Keratinocyte (primary cell): ENCODE results near the gene RFPL2. TPM values are rescaled to one million over a fixed set of nuclear protein-coding genes. Genes with fewer than 3 reads are reported as not detected.
"Not testable (repeated sequence)": the region's sequence is repeated elsewhere in the genome, so short reads cannot be mapped to it uniquely, and the experiment has no call there.

ENCODE experiments used
- DNase-seq: peaks from one replicate; pipeline ENCODE4 v3.0.0-alpha.2; 2011; ENCODE audit warnings: low read depth, missing footprints, low spot score
- FAIRE-seq: peaks from 2 replicates; lab custom pipeline; 2011; peaks lifted over from hg19 to GRCh38; lab: Jason Lieb, UNC
- H2AFZ ChIP-seq: 2 replicates; pipeline ENCODE4 v1.6.0; 2012; ENCODE audit warnings: low read length, control low read depth, inconsistent platforms; ENCODE audit not compliant: control insufficient read depth
- H3K27ac ChIP-seq: 2 replicates; pipeline ENCODE4 v1.5.1; 2011; ENCODE audit warnings: low read length; ENCODE audit not compliant: control insufficient read depth, insufficient read depth
- H3K27me3 ChIP-seq: 3 replicates; pipeline ENCODE4 v1.6.0; 2011; ENCODE audit warnings: low read length; ENCODE audit not compliant: control insufficient read depth, insufficient read depth; ENCODE audit errors: extremely low read depth
- H3K36me3 ChIP-seq, 2 experiments: 2 replicates in 1 of 2; 3 replicates in 1 of 2; pipeline ENCODE4 v1.5.1; 2011; ENCODE audit warnings: low read length in 2 of 2, mild to moderate bottlenecking in 1 of 2; ENCODE audit not compliant: control insufficient read depth in 2 of 2, insufficient read depth in 2 of 2; ENCODE audit errors: extremely low read depth in 1 of 2
- H3K4me1 ChIP-seq: 3 replicates; pipeline ENCODE4 v1.5.1; 2011; ENCODE audit warnings: low read length; ENCODE audit not compliant: control insufficient read depth, insufficient read depth; ENCODE audit errors: extremely low read depth
- H3K4me2 ChIP-seq: 3 replicates; pipeline ENCODE4 v1.6.0; 2011; ENCODE audit warnings: low read depth, low read length; ENCODE audit not compliant: control insufficient read depth, insufficient read depth; ENCODE audit errors: extremely low read depth
- H3K4me3 ChIP-seq, 3 experiments: fragments of 200-600 bp in 1 of 3; sonication (generic) in 1 of 3; 2 replicates in 2 of 3; 3 replicates in 1 of 3; pipeline ENCODE4 v1.5.1; 2011 to 2016; ENCODE audit warnings: low read length in 3 of 3, mild to moderate bottlenecking in 3 of 3, control low read depth in 2 of 3, inconsistent platforms in 1 of 3, low read depth in 1 of 3, mixed read lengths in 1 of 3, mixed run types in 1 of 3, moderate library complexity in 1 of 3; ENCODE audit not compliant: control insufficient read depth in 2 of 3, insufficient read depth in 2 of 3; ENCODE audit errors: extremely low read depth in 1 of 3
- H3K79me2 ChIP-seq: 2 replicates; pipeline ENCODE4 v1.6.0; 2012; ENCODE audit warnings: low read length; ENCODE audit not compliant: control insufficient read depth, insufficient read depth
- H3K9ac ChIP-seq: 3 replicates; pipeline ENCODE4 v1.6.0; 2011; ENCODE audit warnings: low read length; ENCODE audit not compliant: control insufficient read depth, insufficient read depth; ENCODE audit errors: extremely low read depth
- H3K9me1 ChIP-seq: 3 replicates; pipeline ENCODE4 v1.6.0; 2011; ENCODE audit warnings: low read length; ENCODE audit not compliant: control insufficient read depth, insufficient read depth; ENCODE audit errors: extremely low read depth
- H3K9me3 ChIP-seq: 2 replicates; pipeline ENCODE4 v1.5.1; 2012; ENCODE audit warnings: low read depth, low read length; ENCODE audit not compliant: control insufficient read depth
- H4K20me1 ChIP-seq: 3 replicates; pipeline ENCODE4 v1.6.0; 2011; ENCODE audit warnings: low read length; ENCODE audit not compliant: control insufficient read depth, insufficient read depth; ENCODE audit errors: extremely low read depth
- CTCF ChIP-seq, 3 experiments: IDR thresholded peaks in 1 of 3; conservative IDR thresholded peaks in 1 of 3; optimal IDR thresholded peaks in 1 of 3; 2 replicates in 2 of 3; 3 replicates in 1 of 3; pipeline versions ENCODE3 to v1.5.1; 2011; ENCODE audit warnings: low read length in 3 of 3, mild to moderate bottlenecking in 3 of 3, moderate library complexity in 2 of 3, control low read depth in 1 of 3, inconsistent platforms in 1 of 3; ENCODE audit not compliant: insufficient read depth in 2 of 3; ENCODE audit errors: extremely low read depth in 1 of 3
- EZH2 ChIP-seq: IDR thresholded peaks from one replicate; pipeline ENCODE4 v1.6.1; 2012; ENCODE audit warnings: inconsistent platforms, mild to moderate bottlenecking, low read length, moderate library complexity
- dilution Hi-C: fragments of 300-500 bp; cut with MboI; formaldehyde crosslinking; loops from one replicate; pipeline ENCODE4 v1.7.0; 2020; ENCODE audit warnings: low sequenced_read_pairs; ENCODE audit not compliant: extremely low pct_ligation_motif_present
- polyA plus RNA-seq, 5 experiments: library from polyadenylated mRNA; depleted of rRNA in 3 of 5; stranded (reverse) in 3 of 5; stranded (forward) in 1 of 5; unstranded in 1 of 5; fragments of >200 nt; gene quantifications; 1 replicate in 1 of 5; 2 replicates in 3 of 5; 3 replicates in 1 of 5; pipeline versions ENCODE4 v1.2.1 to v1.2.3, GENCODE V29; 2011 to 2012; ENCODE audit warnings: missing spikeins in 2 of 5, low read depth in 1 of 5, low replicate concordance in 1 of 5

Gene RFPL2
- polyA plus RNA-seq, 1 donor (not counting 4 experiments of a cell fraction or from before 2014, with no cell fraction given): not detected

- Histone ChIP-seq H3K27ac (no peak within 1 kb of the TSS), H3K4me3 (no peak within 1 kb of the TSS), H3K27me3 (peaks cover 5% of the 10 kb centered on the region), H3K9me3 (no peaks in the 10 kb centered on the region), H3K4me2 (no peak within 1 kb of the TSS), H3K9ac (no peak within 1 kb of the TSS), H3K9me1 (no peaks in the 10 kb centered on the region), H3K79me2 (no peaks in the 10 kb centered on the region), H4K20me1 (no peaks in the 10 kb centered on the region), H2AFZ (no peak within 1 kb of the TSS), H3K4me1 (no peaks in the 10 kb centered on the region), H3K36me3 (no peaks in the 10 kb centered on the region)
- TF ChIP-seq EZH2: no peak
- TF ChIP-seq CTCF (optimal IDR thresholded peaks at IDR 0.05 in 1 of 3, IDR thresholded peaks at IDR 0.05 in 1 of 3, conservative IDR thresholded peaks at IDR 0.05 in 1 of 3; ENCODE audit: extremely low read depth in 1 of 3, insufficient read depth in 2 of 3, low read length in 3 of 3): no peak
- DNase-seq (no peak), FAIRE-seq (no peak)
- dilution Hi-C loops: no loop called here
Observed at GRCh38 chr22:32158712-32159533, 46.0 kb downstream of the RFPL2 start, which contains the start of gene C22orf42. Gene C22orf42 (minus strand): TSS chr22:32159303. CDS start chr22:32159215, 88 bp downstream.

GRCh38 chr22:32157632-32158031 lies 47.2 kb downstream of the RFPL2 start:
- dilution Hi-C loops, H3K27ac ChIP-seq, H3K4me3 ChIP-seq, H3K27me3 ChIP-seq, H3K9ac ChIP-seq, H2AFZ ChIP-seq, FAIRE-seq, H4K20me1 ChIP-seq, H3K36me3 ChIP-seq, H3K4me1 ChIP-seq, H3K79me2 ChIP-seq, H3K9me3 ChIP-seq, H3K4me2 ChIP-seq, DNase-seq, H3K9me1 ChIP-seq: not testable (repeated sequence)

GRCh38 chr22:32154727-32155126 lies 50.1 kb downstream of the RFPL2 start:
- H3K9me1 ChIP-seq, H3K4me2 ChIP-seq, H3K4me1 ChIP-seq, H2AFZ ChIP-seq, H3K36me3 ChIP-seq, FAIRE-seq, dilution Hi-C loops, H3K27me3 ChIP-seq, H3K79me2 ChIP-seq, H3K9me3 ChIP-seq, H3K4me3 ChIP-seq, DNase-seq, H3K9ac ChIP-seq, H3K27ac ChIP-seq, H4K20me1 ChIP-seq: not testable (repeated sequence)

- H2AFZ ChIP-seq, H3K36me3 ChIP-seq, H3K9ac ChIP-seq, FAIRE-seq, H3K9me3 ChIP-seq, H3K27ac ChIP-seq, H3K4me3 ChIP-seq, H3K4me2 ChIP-seq, H4K20me1 ChIP-seq, H3K27me3 ChIP-seq, H3K4me1 ChIP-seq, H3K79me2 ChIP-seq, dilution Hi-C loops, H3K9me1 ChIP-seq, DNase-seq: not testable (repeated sequence)
Observed at GRCh38 chr22:32151641-32152040, 53.2 kb downstream of the RFPL2 start.
